GM19467 (cell line): ENCODE data around the gene BLCAP.
"Not testable (repeated sequence)": the region's sequence is repeated elsewhere in the genome, so short reads cannot be mapped to it uniquely, and the experiment has no call there.

Experiments
- ATAC-seq: cut with Tn5 transposase; IDR thresholded peaks from one replicate; pipeline ENCODE4 v1.9.1; 2021; ENCODE audit warnings: mild to moderate bottlenecking, moderate library complexity; ENCODE audit not compliant: unreplicated experiment

BLCAP gene

GRCh38 chr20:37490663-37491350 lies 36.9 kb downstream of the BLCAP start:
- no peak for ATAC-seq

- not testable (repeated sequence) for ATAC-seq
These were observed 41.5 kb downstream of the BLCAP start for GRCh38 chr20:37486209-37486608.

GRCh38 chr20:37484331-37484730 lies 43.3 kb downstream of the BLCAP start:
- ATAC-seq = no peak

- no peak for ATAC-seq
These were observed 46.1 kb downstream of the BLCAP start for GRCh38 chr20:37481610-37482009.

GRCh38 chr20:37480919-37481318 lies 46.8 kb downstream of the BLCAP start:
- no peak for ATAC-seq

GRCh38 chr20:37479925-37480691 lies 47.6 kb downstream of the BLCAP start:
- no peak for ATAC-seq

- ATAC-seq = no peak
These were observed 48.4 kb downstream of the BLCAP start for GRCh38 chr20:37479266-37479665.

- ATAC-seq = no peak
These were observed 50.6 kb downstream of the BLCAP start for GRCh38 chr20:37477041-37477440.

GRCh38 chr20:37475252-37475651 lies 52.4 kb downstream of the BLCAP start:
- ATAC-seq = no peak

GRCh38 chr20:37474386-37474785 lies 53.3 kb downstream of the BLCAP start:
- ATAC-seq = no peak

- no peak for ATAC-seq
These were observed 54.3 kb downstream of the BLCAP start for GRCh38 chr20:37473249-37474000.

- ATAC-seq = not testable (repeated sequence)
These were observed 55.2 kb downstream of the BLCAP start for GRCh38 chr20:37472435-37472834.

GRCh38 chr20:37471741-37472235 lies 55.9 kb downstream of the BLCAP start:
- no peak for ATAC-seq

- not testable (repeated sequence) for ATAC-seq
These were observed 57.5 kb downstream of the BLCAP start for GRCh38 chr20:37470190-37470589.

- ATAC-seq = no peak
These were observed 58.1 kb downstream of the BLCAP start for GRCh38 chr20:37469531-37469930.

- no peak for ATAC-seq
These were observed 58.8 kb downstream of the BLCAP start for GRCh38 chr20:37468886-37469285.
